Ishikawa (cell line): ENCODE measurements around the gene ACADL.

Source experiments
- EP300 ChIP-seq: IDR thresholded peaks from 2 replicates; pipeline ENCODE4 v1.6.1; 2012; ENCODE audit warnings: borderline replicate concordance
- FOXM1 ChIP-seq: IDR thresholded peaks from 2 replicates; pipeline ENCODE4 v1.6.1; 2012; ENCODE audit warnings: low read depth, borderline replicate concordance
- RAD21 ChIP-seq: IDR thresholded peaks from 2 replicates; pipeline ENCODE4 v1.6.1; 2012; ENCODE audit warnings: low read depth
- TAF1 ChIP-seq: IDR thresholded peaks from 2 replicates; pipeline ENCODE4 v1.6.1; 2012; ENCODE audit warnings: low read depth, mild to moderate bottlenecking
- TCF12 ChIP-seq: IDR thresholded peaks from 2 replicates; pipeline ENCODE4 v1.6.1; 2012; ENCODE audit warnings: low read depth
- TEAD4 ChIP-seq: IDR thresholded peaks from 2 replicates; pipeline ENCODE4 v1.6.1; 2012
- YY1 ChIP-seq: IDR thresholded peaks from 2 replicates; pipeline ENCODE4 v1.6.1; 2012; ENCODE audit warnings: low read depth
- ZBTB7A ChIP-seq: IDR thresholded peaks from 2 replicates; pipeline ENCODE4 v1.6.1; 2012; ENCODE audit warnings: low read depth
- TF ChIP-seq, protein P1 (sequence below): IDR thresholded peaks from 2 replicates; pipeline ENCODE4 v1.6.1; 2012

DNA sequence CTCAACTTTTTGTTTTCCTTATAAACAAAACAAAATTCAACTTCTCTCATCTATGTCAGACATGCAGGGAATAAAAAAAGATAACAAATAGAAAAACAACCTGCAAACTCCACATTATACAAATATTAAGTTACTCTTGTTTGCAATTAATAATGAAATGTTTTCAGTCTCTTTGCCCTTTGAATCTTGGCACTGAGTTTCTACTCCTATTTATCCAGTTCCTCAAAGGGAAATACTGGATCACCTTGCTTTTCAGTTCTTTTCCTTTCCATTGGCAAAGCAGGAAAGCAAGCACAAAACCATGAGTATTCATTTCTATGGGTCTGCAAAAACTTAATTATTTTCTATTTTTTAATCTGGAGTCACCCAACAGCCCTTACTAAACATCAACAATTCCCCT is 77.6 kb downstream of the ACADL start:
- TF ChIP-seq RAD21 (no peak), ZBTB7A (no peak), TCF12 (no peak), FOXM1 (no peak), EP300 (no peak), TAF1 (no peak), YY1 (no peak), TEAD4 (no peak)
- TF ChIP-seq, protein P1, sequence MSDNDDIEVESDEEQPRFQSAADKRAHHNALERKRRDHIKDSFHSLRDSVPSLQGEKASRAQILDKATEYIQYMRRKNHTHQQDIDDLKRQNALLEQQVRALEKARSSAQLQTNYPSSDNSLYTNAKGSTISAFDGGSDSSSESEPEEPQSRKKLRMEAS, result no peak
